K562 (cell line): ENCODE measurements around the gene AGRN.

Experiments used
- EGR1 ChIP-seq: fragments of 450-650 bp; conservative IDR thresholded peaks from 2 replicates; pipeline ENCODE4 v1.6.1; 2017; ENCODE audit warnings: mild to moderate bottlenecking
- EP300 ChIP-seq: IDR thresholded peaks from 2 replicates; pipeline ENCODE4 v1.6.1; 2012; ENCODE audit warnings: low read length, improper control_type of control experiment
- EZH2 ChIP-seq: IDR thresholded peaks from 2 replicates; pipeline ENCODE4 v1.6.1; 2012; ENCODE audit warnings: low read depth, mild to moderate bottlenecking, inconsistent platforms, low read length, borderline replicate concordance
- FOSL1 ChIP-seq: fragments of 200-800 bp; sonication (Bioruptor generic); conservative IDR thresholded peaks from 2 replicates; pipeline ENCODE4 v1.6.1; 2016; ENCODE audit warnings: missing genetic modification characterization, missing compliant biosample characterization
- MAFK ChIP-seq: IDR thresholded peaks from 2 replicates; pipeline ENCODE4 v1.6.1; 2011; ENCODE audit warnings: low read length, improper control_type of control experiment
- MXI1 ChIP-seq: IDR thresholded peaks from 2 replicates; pipeline ENCODE4 v1.6.1; 2011; ENCODE audit warnings: low read depth, mild to moderate bottlenecking, improper control_type of control experiment, low read length
- NCOA1 ChIP-seq: fragments of 450-650 bp; IDR thresholded peaks from 2 replicates; pipeline ENCODE4 v1.6.1; 2016; ENCODE audit warnings: low read depth
- NFYB ChIP-seq: IDR thresholded peaks from 2 replicates; pipeline ENCODE4 v1.6.1; 2011; ENCODE audit warnings: mild to moderate bottlenecking, moderate library complexity; ENCODE audit not compliant: insufficient read length; ENCODE audit errors: extremely low read depth
- TF ChIP-seq, protein P1 (sequence below): IDR thresholded peaks from 3 replicates; pipeline ENCODE4 v1.6.1; 2011; ENCODE audit warnings: borderline replicate concordance, mild to moderate bottlenecking, moderate library complexity; ENCODE audit not compliant: insufficient read length; ENCODE audit errors: extremely low read depth
- TF ChIP-seq, protein P2 (sequence below): fragments of 250-450 bp; sonication (Bioruptor Pico); IDR thresholded peaks from 2 replicates; pipeline ENCODE4 v1.8.0; 2021; ENCODE audit warnings: mild to moderate bottlenecking, moderate library complexity
- TF ChIP-seq, protein P3 (sequence below): fragments of 250-450 bp; sonication (Bioruptor Pico); IDR thresholded peaks from 2 replicates; pipeline ENCODE4 v1.4.0; 2020; ENCODE audit warnings: borderline replicate concordance
- TF ChIP-seq, protein P4 (sequence below), 3 experiments: IDR thresholded peaks in 2 of 3; conservative IDR thresholded peaks in 1 of 3; 2 replicates each; pipeline ENCODE4 v1.5.1; 2011 to 2012; ENCODE audit warnings: low read length in 3 of 3, mild to moderate bottlenecking in 3 of 3, control low read depth in 2 of 3, improper control_type of control experiment in 1 of 3, inconsistent platforms in 1 of 3, low read depth in 1 of 3, mixed read lengths in 1 of 3, moderate library complexity in 1 of 3; ENCODE audit not compliant: insufficient read depth in 2 of 3

DNA sequence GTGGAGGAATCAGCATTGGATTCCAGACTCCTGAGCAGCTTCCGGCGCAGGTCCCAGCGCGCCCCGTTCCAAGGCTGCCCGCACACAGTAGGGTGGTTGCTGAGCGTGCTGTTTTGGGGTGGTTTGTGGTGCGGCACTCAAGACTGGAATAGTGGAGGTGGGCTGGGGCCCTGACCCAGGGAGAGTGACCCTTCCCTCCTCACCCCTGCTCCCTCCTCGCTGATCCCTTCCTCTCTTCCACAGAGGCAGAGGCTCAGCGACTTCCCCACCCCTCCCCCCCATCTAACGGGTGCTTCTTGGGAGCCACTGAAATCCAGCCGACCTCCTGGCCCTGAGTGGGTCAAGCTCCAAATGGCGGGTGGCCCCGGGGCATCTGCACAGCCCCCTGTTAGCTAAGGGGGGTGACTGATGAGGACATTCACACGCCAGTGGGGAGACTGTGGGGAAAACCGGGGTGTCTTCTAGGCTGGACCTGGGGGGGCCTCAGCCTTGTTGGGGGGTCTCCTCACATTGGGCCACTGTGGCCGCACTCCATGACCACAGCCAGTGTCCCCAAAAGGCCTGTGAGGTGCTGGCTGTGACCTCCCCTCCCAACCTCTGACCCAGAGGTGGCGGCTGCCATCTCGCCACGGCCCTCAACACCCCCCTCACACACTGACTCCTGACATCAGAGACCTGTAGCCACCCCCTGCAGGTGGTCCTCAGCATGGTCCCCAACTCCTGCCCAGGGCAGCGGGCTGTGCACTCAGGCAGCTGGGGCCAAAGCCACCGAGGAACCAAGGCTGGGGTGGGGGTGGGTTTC lies 16.1 kb upstream of the AGRN start:
- TF ChIP-seq MAFK (no peak), EP300 (no peak), FOSL1 (tag) (no peak), MXI1 (no peak), EGR1 (no peak), NCOA1 (no peak), EZH2 (no peak), NFYB (no peak)
- TF ChIP-seq, protein P1, sequence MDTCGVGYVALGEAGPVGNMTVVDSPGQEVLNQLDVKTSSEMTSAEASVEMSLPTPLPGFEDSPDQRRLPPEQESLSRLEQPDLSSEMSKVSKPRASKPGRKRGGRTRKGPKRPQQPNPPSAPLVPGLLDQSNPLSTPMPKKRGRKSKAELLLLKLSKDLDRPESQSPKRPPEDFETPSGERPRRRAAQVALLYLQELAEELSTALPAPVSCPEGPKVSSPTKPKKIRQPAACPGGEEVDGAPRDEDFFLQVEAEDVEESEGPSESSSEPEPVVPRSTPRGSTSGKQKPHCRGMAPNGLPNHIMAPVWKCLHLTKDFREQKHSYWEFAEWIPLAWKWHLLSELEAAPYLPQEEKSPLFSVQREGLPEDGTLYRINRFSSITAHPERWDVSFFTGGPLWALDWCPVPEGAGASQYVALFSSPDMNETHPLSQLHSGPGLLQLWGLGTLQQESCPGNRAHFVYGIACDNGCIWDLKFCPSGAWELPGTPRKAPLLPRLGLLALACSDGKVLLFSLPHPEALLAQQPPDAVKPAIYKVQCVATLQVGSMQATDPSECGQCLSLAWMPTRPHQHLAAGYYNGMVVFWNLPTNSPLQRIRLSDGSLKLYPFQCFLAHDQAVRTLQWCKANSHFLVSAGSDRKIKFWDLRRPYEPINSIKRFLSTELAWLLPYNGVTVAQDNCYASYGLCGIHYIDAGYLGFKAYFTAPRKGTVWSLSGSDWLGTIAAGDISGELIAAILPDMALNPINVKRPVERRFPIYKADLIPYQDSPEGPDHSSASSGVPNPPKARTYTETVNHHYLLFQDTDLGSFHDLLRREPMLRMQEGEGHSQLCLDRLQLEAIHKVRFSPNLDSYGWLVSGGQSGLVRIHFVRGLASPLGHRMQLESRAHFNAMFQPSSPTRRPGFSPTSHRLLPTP = no peak
- TF ChIP-seq, protein P2, sequence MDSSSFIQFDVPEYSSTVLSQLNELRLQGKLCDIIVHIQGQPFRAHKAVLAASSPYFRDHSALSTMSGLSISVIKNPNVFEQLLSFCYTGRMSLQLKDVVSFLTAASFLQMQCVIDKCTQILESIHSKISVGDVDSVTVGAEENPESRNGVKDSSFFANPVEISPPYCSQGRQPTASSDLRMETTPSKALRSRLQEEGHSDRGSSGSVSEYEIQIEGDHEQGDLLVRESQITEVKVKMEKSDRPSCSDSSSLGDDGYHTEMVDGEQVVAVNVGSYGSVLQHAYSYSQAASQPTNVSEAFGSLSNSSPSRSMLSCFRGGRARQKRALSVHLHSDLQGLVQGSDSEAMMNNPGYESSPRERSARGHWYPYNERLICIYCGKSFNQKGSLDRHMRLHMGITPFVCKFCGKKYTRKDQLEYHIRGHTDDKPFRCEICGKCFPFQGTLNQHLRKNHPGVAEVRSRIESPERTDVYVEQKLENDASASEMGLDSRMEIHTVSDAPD (CRISPR knock-in tag) = no peak
- TF ChIP-seq, protein P3, sequence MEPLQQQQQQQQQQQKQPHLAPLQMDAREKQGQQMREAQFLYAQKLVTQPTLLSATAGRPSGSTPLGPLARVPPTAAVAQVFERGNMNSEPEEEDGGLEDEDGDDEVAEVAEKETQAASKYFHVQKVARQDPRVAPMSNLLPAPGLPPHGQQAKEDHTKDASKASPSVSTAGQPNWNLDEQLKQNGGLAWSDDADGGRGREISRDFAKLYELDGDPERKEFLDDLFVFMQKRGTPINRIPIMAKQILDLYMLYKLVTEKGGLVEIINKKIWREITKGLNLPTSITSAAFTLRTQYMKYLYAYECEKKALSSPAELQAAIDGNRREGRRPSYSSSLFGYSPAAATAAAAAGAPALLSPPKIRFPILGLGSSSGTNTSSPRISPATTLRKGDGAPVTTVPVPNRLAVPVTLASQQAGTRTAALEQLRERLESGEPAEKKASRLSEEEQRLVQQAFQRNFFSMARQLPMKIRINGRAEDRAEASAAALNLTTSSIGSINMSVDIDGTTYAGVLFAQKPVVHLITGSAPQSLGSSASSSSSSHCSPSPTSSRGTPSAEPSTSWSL (CRISPR knock-in tag) = no peak
- TF ChIP-seq, protein P4, sequence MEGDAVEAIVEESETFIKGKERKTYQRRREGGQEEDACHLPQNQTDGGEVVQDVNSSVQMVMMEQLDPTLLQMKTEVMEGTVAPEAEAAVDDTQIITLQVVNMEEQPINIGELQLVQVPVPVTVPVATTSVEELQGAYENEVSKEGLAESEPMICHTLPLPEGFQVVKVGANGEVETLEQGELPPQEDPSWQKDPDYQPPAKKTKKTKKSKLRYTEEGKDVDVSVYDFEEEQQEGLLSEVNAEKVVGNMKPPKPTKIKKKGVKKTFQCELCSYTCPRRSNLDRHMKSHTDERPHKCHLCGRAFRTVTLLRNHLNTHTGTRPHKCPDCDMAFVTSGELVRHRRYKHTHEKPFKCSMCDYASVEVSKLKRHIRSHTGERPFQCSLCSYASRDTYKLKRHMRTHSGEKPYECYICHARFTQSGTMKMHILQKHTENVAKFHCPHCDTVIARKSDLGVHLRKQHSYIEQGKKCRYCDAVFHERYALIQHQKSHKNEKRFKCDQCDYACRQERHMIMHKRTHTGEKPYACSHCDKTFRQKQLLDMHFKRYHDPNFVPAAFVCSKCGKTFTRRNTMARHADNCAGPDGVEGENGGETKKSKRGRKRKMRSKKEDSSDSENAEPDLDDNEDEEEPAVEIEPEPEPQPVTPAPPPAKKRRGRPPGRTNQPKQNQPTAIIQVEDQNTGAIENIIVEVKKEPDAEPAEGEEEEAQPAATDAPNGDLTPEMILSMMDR (IDR thresholded peaks at IDR 0.05 in 2 of 3, conservative IDR thresholded peaks at IDR 0.05 in 1 of 3; ENCODE audit: insufficient read depth in 2 of 3, low read depth in 1 of 3, low read length in 3 of 3) = 0 out of 6 replicates have a peak, but pooled peaks of 1 of the 3 experiments have one; percentile 4
